Stimulated activated CD4-positive, alpha-beta T cell treated with anti-CD3 and anti-CD28 coated beads, Interleukin-4, amount 100 ng/mL, for 4 hours (primary cell): ENCODE measurements around the gene BBS7.

Source experiments
- DNase-seq, 2 experiments: peaks; one replicate each; pipeline ENCODE4 v3.0.0-alpha.2; 2020

BBS7 gene

GRCh38 chr4:121789960-121790829 lies 80.1 kb downstream of the BBS7 start:
- DNase-seq = no peak

- DNase-seq = no peak
These were observed 80.8 kb downstream of the BBS7 start for GRCh38 chr4:121789455-121789854.

GRCh38 chr4:121788896-121789295 lies 81.4 kb downstream of the BBS7 start:
- DNase-seq = no peak

- DNase-seq = no peak
These were observed 84.1 kb downstream of the BBS7 start for GRCh38 chr4:121786221-121786620.

GRCh38 chr4:121785479-121785878 lies 84.8 kb downstream of the BBS7 start:
- DNase-seq = no peak

- DNase-seq = no peak
These were observed 85.3 kb downstream of the BBS7 start for GRCh38 chr4:121784975-121785374.

- no peak for DNase-seq
These were observed 85.9 kb downstream of the BBS7 start for GRCh38 chr4:121784401-121784800.

GRCh38 chr4:121783210-121783609 lies 87.1 kb downstream of the BBS7 start:
- DNase-seq = no peak

GRCh38 chr4:121778991-121779628 lies 91.2 kb downstream of the BBS7 start:
- no peak for DNase-seq

- DNase-seq = no peak
These were observed 92.6 kb downstream of the BBS7 start for GRCh38 chr4:121777625-121778024.

- DNase-seq = no peak
These were observed 93.5 kb downstream of the BBS7 start for GRCh38 chr4:121776610-121777401.
